ENCODE results near the gene PRKD1. TPM values are rescaled to one million over a fixed set of nuclear protein-coding genes. Genes with fewer than 3 reads are reported as not detected.

The PRKD1 gene
- total RNA-seq, 1 experiment from 2014 or later, result 2.7 TPM

- no peak overlapping the region for H3K9ac ChIP-seq (ENCODE audit: extremely low read depth, insufficient read length, low read length)
- H3K23me2 ChIP-seq (ENCODE audit: insufficient read length, low read depth, low read length, poor library complexity, severe bottlenecking), result no peaks in the 10 kb centered on the region
- WGBS (ENCODE audit: extremely low coverage, insufficient read length, low lambda C conversion rate), result no CpG with 5 or more reads among the region's 4 CpGs
- H3K4me1 ChIP-seq (ENCODE audit: insufficient read depth, low read length), result no peaks in the 10 kb centered on the region
- Mint-ChIP-seq H3K27ac (no peak overlapping the region), H3K4me1 (peaks cover 6 to 7% of the 10 kb centered on the region in 2 experiments), H3K4me3 (no peak overlapping the region), H3K27me3 (ENCODE audit: low read depth) (no peaks in the 10 kb centered on the region), H3K9me3 (no peaks in the 10 kb centered on the region), H3K36me3 (ENCODE audit: insufficient read depth in 1 of 3, low read depth in 3 of 3) (no peaks in the 10 kb centered on the region)
- DNase-seq, result no peak
- H3K14ac ChIP-seq (ENCODE audit: insufficient read depth, low read length), result no peak overlapping the region
- H3K79me2 ChIP-seq (ENCODE audit: insufficient read depth, low read length), result no peaks in the 10 kb centered on the region
- no peak overlapping the region for H2BK15ac ChIP-seq (ENCODE audit: low read depth, low read length)
- H2AK5ac ChIP-seq (ENCODE audit: insufficient read length, low read length), result no peak overlapping the region
- no peaks in the 10 kb centered on the region for H4K20me1 ChIP-seq (ENCODE audit: control insufficient read depth, insufficient read depth, insufficient read length)
- TF ChIP-seq CTCF (conservative IDR thresholded peaks at IDR 0.05), result no peak
- no peak overlapping the region for H4K5ac ChIP-seq (ENCODE audit: insufficient read length, low read depth, low read length)
- no peaks in the 10 kb centered on the region for H3K79me1 ChIP-seq (ENCODE audit: insufficient read depth, low read depth, low read length, poor library complexity, severe bottlenecking)
- H3K9me3 ChIP-seq (ENCODE audit: control insufficient read depth, low read depth, low read length), result no peaks in the 10 kb centered on the region
- H2BK20ac ChIP-seq (ENCODE audit: low read depth, low read length, poor library complexity, severe bottlenecking), result no peak overlapping the region
- H3K18ac ChIP-seq (ENCODE audit: insufficient read length, low read depth, low read length), result no peak overlapping the region
- H3K56ac ChIP-seq (ENCODE audit: insufficient read length, low read depth, low read length), result no peak overlapping the region
- no peak overlapping the region for H3T11ph ChIP-seq (ENCODE audit: low read length)
- no peaks in the 10 kb centered on the region for H3K27me3 ChIP-seq (ENCODE audit: insufficient read depth, low read length)
- H3K23ac ChIP-seq (ENCODE audit: insufficient read length, low read depth, low read length), result no peak overlapping the region
- no peak overlapping the region for H2AFZ ChIP-seq (ENCODE audit: low read length)
- H3K4me2 ChIP-seq (ENCODE audit: insufficient read depth, insufficient read length, low read length), result no peak overlapping the region
- H2BK5ac ChIP-seq (ENCODE audit: insufficient read length, low read length), result no peak overlapping the region
- no peak overlapping the region for H4K91ac ChIP-seq (ENCODE audit: insufficient read length, low read depth, low read length)
- no peak overlapping the region for H3K4ac ChIP-seq (ENCODE audit: low read depth, low read length)
- H2BK120ac ChIP-seq (ENCODE audit: low read depth, low read length, poor library complexity, severe bottlenecking), result no peak overlapping the region
- no peak overlapping the region for H2BK12ac ChIP-seq (ENCODE audit: insufficient read length, low read depth, low read length)
- no peak overlapping the region for H3K27ac ChIP-seq (ENCODE audit: insufficient read length, low read depth, low read length)
- no peak overlapping the region for H4K8ac ChIP-seq (replicated peaks; ENCODE audit: insufficient read length, low read depth, low read length)
These were observed 350.7 kb downstream of the PRKD1 start for GRCh38 chr14:29576927-29577326.
